Neutrophil (primary cell): Measurements from ENCODE around the gene PLAGL2.

ENCODE experiments used
- H3K27ac ChIP-seq: fragments of 200-600 bp; sonication (generic); 2 replicates; pipeline ENCODE4 v1.5.1; 2016; ENCODE audit warnings: mild to moderate bottlenecking, moderate library complexity
- H3K27me3 ChIP-seq: fragments of 200-600 bp; sonication (generic); 2 replicates; pipeline ENCODE4 v1.6.0; 2016; ENCODE audit warnings: mild to moderate bottlenecking
- H3K36me3 ChIP-seq: fragments of 200-600 bp; sonication (generic); 2 replicates; pipeline ENCODE4 v1.5.1; 2017
- H3K4me1 ChIP-seq, 2 experiments: fragments of 200-600 bp in 1 of 2; sonication (generic) in 1 of 2; 1 replicate in 1 of 2; 2 replicates in 1 of 2; pipeline versions ENCODE4 v1.5.1 to v1.6.1; 2013 to 2016; ENCODE audit warnings: low read depth in 1 of 2, low read length in 1 of 2, mild to moderate bottlenecking in 1 of 2, moderate library complexity in 1 of 2; ENCODE audit not compliant: control insufficient read depth in 1 of 2, insufficient read depth in 1 of 2
- H3K4me3 ChIP-seq, 2 experiments: fragments of 200-600 bp in 1 of 2; sonication (generic) in 1 of 2; 1 replicate in 1 of 2; 2 replicates in 1 of 2; pipeline ENCODE4 v1.5.1; 2013 to 2016; ENCODE audit warnings: low read depth in 1 of 2, low read length in 1 of 2, mild to moderate bottlenecking in 1 of 2, moderate library complexity in 1 of 2
- H3K9me3 ChIP-seq: fragments of 200-600 bp; sonication (generic); 2 replicates; pipeline ENCODE4 v1.5.1; 2016
- CTCF ChIP-seq: fragments of 200-600 bp; sonication (generic); IDR thresholded peaks from 2 replicates; pipeline ENCODE4 v1.5.1; 2016; ENCODE audit warnings: antibody characterized with exemption

The PLAGL2 gene

GRCh38 chr20:32205110-32205842, 2.3 kb downstream of the PLAGL2 start:
- peaks cover 15% of the 10 kb centered on the region for H3K36me3 ChIP-seq
- peak overlapping the region; percentile 14 to 15 for H3K4me3 ChIP-seq
- peak overlapping the region; percentile 87 for H3K27ac ChIP-seq
- no peaks in the 10 kb centered on the region for H3K9me3 ChIP-seq
- H3K4me1 ChIP-seq, result peaks cover 86 to 91% of the 10 kb centered on the region in 2 experiments
- H3K27me3 ChIP-seq, result no peaks in the 10 kb centered on the region
- no peak for TF ChIP-seq CTCF

GRCh38 chr20:32204205-32205109, 3.1 kb downstream of the PLAGL2 start:
- H3K4me1 ChIP-seq, result peaks cover 78 to 83% of the 10 kb centered on the region in 2 experiments
- peaks cover 21% of the 10 kb centered on the region for H3K36me3 ChIP-seq
- TF ChIP-seq CTCF, result no peak
- no peaks in the 10 kb centered on the region for H3K9me3 ChIP-seq
- peak overlapping the region; percentile 87 for H3K27ac ChIP-seq
- no peaks in the 10 kb centered on the region for H3K27me3 ChIP-seq
- H3K4me3 ChIP-seq, result peak overlapping the region; percentile 14 to 15

GRCh38 chr20:32203356-32204204, 4.0 kb downstream of the PLAGL2 start:
- Histone ChIP-seq H3K27ac (peak overlapping the region; percentile 87), H3K4me1 (peaks cover 69 to 74% of the 10 kb centered on the region in 2 experiments), H3K9me3 (no peaks in the 10 kb centered on the region), H3K36me3 (peaks cover 30% of the 10 kb centered on the region), H3K4me3 (no peak overlapping the region), H3K27me3 (no peaks in the 10 kb centered on the region)
- no peak for TF ChIP-seq CTCF

- no peak for TF ChIP-seq CTCF
- no peak overlapping the region for H3K4me3 ChIP-seq
- H3K27ac ChIP-seq, result peak overlapping the region; percentile 87
- H3K27me3 ChIP-seq, result no peaks in the 10 kb centered on the region
- peaks cover 45% of the 10 kb centered on the region for H3K36me3 ChIP-seq
- H3K9me3 ChIP-seq, result no peaks in the 10 kb centered on the region
- H3K4me1 ChIP-seq, result peaks cover 59 to 63% of the 10 kb centered on the region in 2 experiments
Observed at GRCh38 chr20:32201977-32202363, 5.6 kb downstream of the PLAGL2 start.

- Histone ChIP-seq H3K27ac (peak overlapping the region; percentile 87), H3K4me3 (no peak overlapping the region)
Observed at GRCh38 chr20:32201296-32201976, 6.1 kb downstream of the PLAGL2 start.

More at GRCh38 chr20:32201296-32201976, 6.1 kb downstream of the PLAGL2 start:
- Histone ChIP-seq H3K4me1 (peaks cover 54 to 58% of the 10 kb centered on the region in 2 experiments), H3K27me3 (no peaks in the 10 kb centered on the region), H3K9me3 (no peaks in the 10 kb centered on the region), H3K36me3 (peaks cover 51% of the 10 kb centered on the region)
- TF ChIP-seq CTCF, result no peak
